ENCODE data around the gene PSMB11. TPM values are rescaled to one million over a fixed set of nuclear protein-coding genes. Genes with fewer than 3 reads are reported as not detected.

The PSMB11 gene
- total RNA-seq, 1 experiment from 2014 or later, result not detected

- Histone ChIP-seq H3K27ac (ENCODE audit: low read length) (no peak overlapping the region), H3K9ac (ENCODE audit: low read length) (no peak overlapping the region), H3K79me2 (ENCODE audit: low read length) (no peaks in the 10 kb centered on the region), H3K4me3 (ENCODE audit: low read length) (no peak overlapping the region), H3K9me3 (ENCODE audit: low read length) (no peaks in the 10 kb centered on the region), H3K9me2 (replicated peaks; ENCODE audit: low read length) (no peaks in the 10 kb centered on the region), H3F3A (ENCODE audit: low read length, unreplicated experiment) (no peaks in the 10 kb centered on the region), H3K36me3 (ENCODE audit: low read depth, low read length) (no peaks in the 10 kb centered on the region), H3K4me2 (ENCODE audit: low read length) (no peak overlapping the region), H3K27me3 (ENCODE audit: low read length) (no peaks in the 10 kb centered on the region), H4K20me1 (ENCODE audit: low read length) (no peaks in the 10 kb centered on the region), H3K4me1 (ENCODE audit: insufficient read depth, low read length) (peaks cover 20% of the 10 kb centered on the region), H2AFZ (ENCODE audit: low read length) (no peak overlapping the region)
- ChIA-PET CTCF (no interaction called here), POLR2A (ENCODE audit: unreplicated experiment) (no interaction called here)
- TF ChIP-seq CTCF (conservative IDR thresholded peaks at IDR 0.05; ENCODE audit: low read depth, low read length) (no peak), EZH2phosphoT487 (IDR thresholded peaks at IDR 0.05; ENCODE audit: borderline replicate concordance, low read length) (no peak)
- no peak for ATAC-seq
- intact Hi-C loops (cut with micrococcal nuclease), result no loop called here
- BruUV-seq (replicated peaks), result no TSS peak
- DNase-seq, result no peak
Observed at GRCh38 chr14:23043754-23044153, 1.7 kb downstream of the PSMB11 start.

- H3K9me3 ChIP-seq (ENCODE audit: low read length), result no peaks in the 10 kb centered on the region
- H3K4me3 ChIP-seq (ENCODE audit: low read length), result no peak overlapping the region
- H3K36me3 ChIP-seq (ENCODE audit: low read depth, low read length), result no peaks in the 10 kb centered on the region
- no peak for DNase-seq
- no peaks in the 10 kb centered on the region for H3K79me2 ChIP-seq (ENCODE audit: low read length)
- H4K20me1 ChIP-seq (ENCODE audit: low read length), result no peaks in the 10 kb centered on the region
- intact Hi-C loops (cut with micrococcal nuclease), result no loop called here
- no peaks in the 10 kb centered on the region for H3K9me2 ChIP-seq (replicated peaks; ENCODE audit: low read length)
- BruUV-seq (replicated peaks), result no TSS peak
- TF ChIP-seq EZH2 (IDR thresholded peaks at IDR 0.05; ENCODE audit: low read length, unreplicated experiment) (no peak), CTCF (conservative IDR thresholded peaks at IDR 0.05; ENCODE audit: low read depth, low read length) (no peak), EZH2phosphoT487 (IDR thresholded peaks at IDR 0.05; ENCODE audit: borderline replicate concordance, low read length) (no peak)
- H2AFZ ChIP-seq (ENCODE audit: low read length), result no peak overlapping the region
- no peak for ATAC-seq
- peaks cover 20% of the 10 kb centered on the region for H3K4me1 ChIP-seq (ENCODE audit: insufficient read depth, low read length)
- H3K4me2 ChIP-seq (ENCODE audit: low read length), result no peak overlapping the region
- no peak overlapping the region for H3K27ac ChIP-seq (ENCODE audit: low read length)
- H3K9ac ChIP-seq (ENCODE audit: low read length), result no peak overlapping the region
- CTCF ChIA-PET, result no interaction called here
- no peaks in the 10 kb centered on the region for H3F3A ChIP-seq (ENCODE audit: low read length, unreplicated experiment)
- H3K27me3 ChIP-seq (ENCODE audit: low read length), result no peaks in the 10 kb centered on the region
- POLR2A ChIA-PET (ENCODE audit: unreplicated experiment), result no interaction called here
Observed at GRCh38 chr14:23044840-23045239, 2.8 kb downstream of the PSMB11 start.

- Histone ChIP-seq H3F3A (ENCODE audit: low read length, unreplicated experiment) (no peaks in the 10 kb centered on the region), H2AFZ (ENCODE audit: low read length) (no peak overlapping the region), H3K9me2 (replicated peaks; ENCODE audit: low read length) (no peaks in the 10 kb centered on the region), H4K20me1 (ENCODE audit: low read length) (no peaks in the 10 kb centered on the region), H3K9me3 (ENCODE audit: low read length) (no peaks in the 10 kb centered on the region), H3K9ac (ENCODE audit: low read length) (no peak overlapping the region), H3K27ac (ENCODE audit: low read length) (no peak overlapping the region), H3K79me2 (ENCODE audit: low read length) (no peaks in the 10 kb centered on the region), H3K4me2 (ENCODE audit: low read length) (no peak overlapping the region), H3K36me3 (ENCODE audit: low read depth, low read length) (no peaks in the 10 kb centered on the region), H3K4me3 (ENCODE audit: low read length) (no peak overlapping the region), H3K27me3 (ENCODE audit: low read length) (no peaks in the 10 kb centered on the region), H3K4me1 (ENCODE audit: insufficient read depth, low read length) (peaks cover 20% of the 10 kb centered on the region)
- no peak for TF ChIP-seq EZH2 (IDR thresholded peaks at IDR 0.05; ENCODE audit: low read length, unreplicated experiment)
- no peak for TF ChIP-seq CTCF (conservative IDR thresholded peaks at IDR 0.05; ENCODE audit: low read depth, low read length)
- no peak for TF ChIP-seq EZH2phosphoT487 (IDR thresholded peaks at IDR 0.05; ENCODE audit: borderline replicate concordance, low read length)
- DNase-seq (no peak), ATAC-seq (no peak; the same call in 1 of the 2 replicates)
- POLR2A ChIA-PET (ENCODE audit: unreplicated experiment), result no interaction called here
- no TSS peak for BruUV-seq (replicated peaks)
- intact Hi-C loops (cut with micrococcal nuclease), result no loop called here
- CTCF ChIA-PET, result interaction anchor here (0.6 to 0.8 kb wide), 2 partner anchors 51 to 800 kb away, joined by 3 to 9 read pairs; no protein-coding TSS in a partner anchor
Observed at GRCh38 chr14:23045419-23046357, 3.7 kb downstream of the PSMB11 start.

Measured in PC-3 (cell line).